Activated CD4-positive, alpha-beta T cell treated with anti-CD3 and anti-CD28 coated beads, Interleukin-2, amount 10 ng/mL, durations not matched to agents 24 days and 14 days (primary cell): Measurements from ENCODE around the gene LCE3A. TPM values are rescaled to one million over a fixed set of nuclear protein-coding genes. Genes with fewer than 3 reads are reported as not detected.
"Not testable (repeated sequence)": the region's sequence is repeated elsewhere in the genome, so short reads cannot be mapped to it uniquely, and the experiment has no call there.

Experiments
- DNase-seq: peaks from one replicate; pipeline ENCODE4 v3.0.0; 2022
- H3K27ac Mint-ChIP-seq: one replicate; pipeline ENCODE4 v1.8.0; 2022; ENCODE audit warnings: mild to moderate bottlenecking, mixed read lengths
- H3K27me3 Mint-ChIP-seq: one replicate; pipeline ENCODE4 v1.8.0; 2022; ENCODE audit warnings: mixed read lengths
- H3K36me3 Mint-ChIP-seq: one replicate; pipeline ENCODE4 v1.8.0; 2022; ENCODE audit warnings: low read depth, mild to moderate bottlenecking, mixed read lengths
- H3K4me1 Mint-ChIP-seq: one replicate; pipeline ENCODE4 v1.8.0; 2021; ENCODE audit warnings: mixed read lengths
- H3K4me3 Mint-ChIP-seq: one replicate; pipeline ENCODE4 v1.8.0; 2022; ENCODE audit warnings: mild to moderate bottlenecking, moderate library complexity, mixed read lengths
- H3K9me3 Mint-ChIP-seq: one replicate; pipeline ENCODE4 v1.8.0; 2021; ENCODE audit warnings: mixed read lengths
- intact Hi-C: fragments of 100-400 bp; cut with micrococcal nuclease; formaldehyde crosslinking; loops from one replicate; pipeline ENCODE4 v1.15.1; 2023
- total RNA-seq: library from RNA; stranded (reverse); gene quantifications from 2 replicates; pipeline ENCODE4 v1.2.3, GENCODE V29; 2022

LCE3A gene
- total RNA-seq, 1 donor from 2014 or later = not detected

GRCh38 chr1:152621993-152622392 is 910 bp downstream of the LCE3A start:
- H3K27me3 Mint-ChIP-seq = peaks cover 11% of the 10 kb centered on the region
- intact Hi-C loops = no loop called here

GRCh38 chr1:152613511-152613910 is 9.4 kb downstream of the LCE3A start, which contains the start of gene LCE3B:
Gene LCE3B (plus strand): TSS chr1:152613811. CDS start chr1:152613811, 0 bp downstream.
- peaks cover under 1% of the 10 kb centered on the region for H3K9me3 Mint-ChIP-seq
- no peaks in the 10 kb centered on the region for H3K36me3 Mint-ChIP-seq
- H3K4me1 Mint-ChIP-seq = no peaks in the 10 kb centered on the region
- H3K4me3 Mint-ChIP-seq = no peak within 1 kb of the TSS
- no peaks in the 10 kb centered on the region for H3K27me3 Mint-ChIP-seq
- intact Hi-C loops = no loop called here
- DNase-seq = no peak
- no peak within 1 kb of the TSS for H3K27ac Mint-ChIP-seq

More at GRCh38 chr1:152621993-152622392, 910 bp downstream of the LCE3A start:
- DNase-seq = peak; percentile 41
- Mint-ChIP-seq H3K36me3 (no peaks in the 10 kb centered on the region), H3K9me3 (peaks cover 4% of the 10 kb centered on the region), H3K4me3 (no peak overlapping the region), H3K4me1 (peaks cover 2% of the 10 kb centered on the region), H3K27ac (no peak overlapping the region)

GRCh38 chr1:152599934-152600333 is 23.0 kb downstream of the LCE3A start, which contains the start of gene LCE3C:
Gene LCE3C (plus strand): TSS chr1:152600234. CDS start chr1:152600732, 498 bp downstream.
- H3K36me3 Mint-ChIP-seq = no peaks in the 10 kb centered on the region
- H3K4me3 Mint-ChIP-seq = no peak within 1 kb of the TSS
- no peaks in the 10 kb centered on the region for H3K4me1 Mint-ChIP-seq
- no peak for DNase-seq
- no peaks in the 10 kb centered on the region for H3K27me3 Mint-ChIP-seq
- H3K9me3 Mint-ChIP-seq = no peaks in the 10 kb centered on the region
- no peak within 1 kb of the TSS for H3K27ac Mint-ChIP-seq
- intact Hi-C loops = no loop called here

GRCh38 chr1:152596986-152597385 is 25.9 kb downstream of the LCE3A start:
- Mint-ChIP-seq H3K27ac (no peak overlapping the region), H3K9me3 (no peaks in the 10 kb centered on the region), H3K4me3 (no peak overlapping the region), H3K36me3 (no peaks in the 10 kb centered on the region), H3K27me3 (no peaks in the 10 kb centered on the region), H3K4me1 (no peaks in the 10 kb centered on the region)
- no peak for DNase-seq
- intact Hi-C loops = no loop called here

- no peaks in the 10 kb centered on the region for H3K36me3 Mint-ChIP-seq
- no peaks in the 10 kb centered on the region for H3K9me3 Mint-ChIP-seq
- no peak overlapping the region for H3K27ac Mint-ChIP-seq
- H3K27me3 Mint-ChIP-seq = no peaks in the 10 kb centered on the region
- no peaks in the 10 kb centered on the region for H3K4me1 Mint-ChIP-seq
- H3K4me3 Mint-ChIP-seq = no peak overlapping the region
- intact Hi-C loops = no loop called here
- no peak for DNase-seq
These were observed 37.3 kb downstream of the LCE3A start for GRCh38 chr1:152585586-152585985.

GRCh38 chr1:152582647-152583046 is 40.3 kb downstream of the LCE3A start:
- H3K36me3 Mint-ChIP-seq = no peaks in the 10 kb centered on the region
- no peak overlapping the region for H3K27ac Mint-ChIP-seq
- H3K4me3 Mint-ChIP-seq = no peak overlapping the region
- no peaks in the 10 kb centered on the region for H3K9me3 Mint-ChIP-seq
- no peak for DNase-seq
- peaks cover 2% of the 10 kb centered on the region for H3K4me1 Mint-ChIP-seq
- H3K27me3 Mint-ChIP-seq = no peaks in the 10 kb centered on the region
- intact Hi-C loops = no loop called here

GRCh38 chr1:152580433-152580832 is 42.5 kb downstream of the LCE3A start, which contains the start of gene LCE3D:
Gene LCE3D (minus strand): TSS chr1:152580516. CDS start chr1:152579936, 580 bp downstream.
- DNase-seq = no peak
- H3K4me3 Mint-ChIP-seq = no peak within 1 kb of the TSS
- no peaks in the 10 kb centered on the region for H3K27me3 Mint-ChIP-seq
- no peaks in the 10 kb centered on the region for H3K36me3 Mint-ChIP-seq
- no peaks in the 10 kb centered on the region for H3K9me3 Mint-ChIP-seq
- no peak within 1 kb of the TSS for H3K27ac Mint-ChIP-seq
- intact Hi-C loops = no loop called here
- peaks cover 2% of the 10 kb centered on the region for H3K4me1 Mint-ChIP-seq

- intact Hi-C loops, H3K36me3 Mint-ChIP-seq, H3K4me3 Mint-ChIP-seq, H3K27me3 Mint-ChIP-seq, H3K27ac Mint-ChIP-seq, DNase-seq, H3K9me3 Mint-ChIP-seq, H3K4me1 Mint-ChIP-seq: not testable (repeated sequence)
These were observed 43.4 kb downstream of the LCE3A start for GRCh38 chr1:152579526-152579925.

GRCh38 chr1:152577168-152577567 is 45.7 kb downstream of the LCE3A start:
- no peak for DNase-seq
- Mint-ChIP-seq H3K27ac (no peak overlapping the region), H3K36me3 (no peaks in the 10 kb centered on the region), H3K4me1 (peaks cover 2% of the 10 kb centered on the region), H3K4me3 (no peak overlapping the region), H3K9me3 (no peaks in the 10 kb centered on the region), H3K27me3 (peaks cover 8% of the 10 kb centered on the region)
- intact Hi-C loops = no loop called here

Other genes starting within 250 kb of the LCE3A start
- gene CRNN, start 208.8 kb downstream of the LCE3A start, total RNA-seq = not detected in 2 replicates
- not detected in 2 replicates for gene LCE5A, start 112.3 kb downstream of the LCE3A start, total RNA-seq
- not detected in 2 replicates for gene CRCT1, start 108.6 kb downstream of the LCE3A start, total RNA-seq
- not detected in 2 replicates for gene LCE3E, start 56.3 kb downstream of the LCE3A start, total RNA-seq
- gene LCE3D, start 42.6 kb downstream of the LCE3A start, total RNA-seq = not detected in 2 replicates
- not detected in 2 replicates for gene LCE3C, start 22.9 kb downstream of the LCE3A start, total RNA-seq
- not detected in 2 replicates for gene LCE3B, start 9.3 kb downstream of the LCE3A start, total RNA-seq
- not detected in 2 replicates for gene LCE2D, start 40.3 kb upstream of the LCE3A start, total RNA-seq
- not detected in 2 replicates for gene LCE2C, start 52.2 kb upstream of the LCE3A start, total RNA-seq
- gene LCE2B, start 63.0 kb upstream of the LCE3A start, total RNA-seq = not detected in 2 replicates
- gene LCE2A, start 75.2 kb upstream of the LCE3A start, total RNA-seq = not detected in 2 replicates
- gene LCE4A, start 85.1 kb upstream of the LCE3A start, total RNA-seq = not detected in 2 replicates
- not detected in 2 replicates for gene KPRP, start 134.9 kb upstream of the LCE3A start, total RNA-seq
- not detected in 2 replicates for gene LCE1F, start 152.0 kb upstream of the LCE3A start, total RNA-seq
- not detected in 2 replicates for gene LCE1E, start 163.2 kb upstream of the LCE3A start, total RNA-seq
- gene LCE1D, start 173.6 kb upstream of the LCE3A start, total RNA-seq = not detected in 2 replicates
- not detected in 2 replicates for gene LCE1C, start 183.5 kb upstream of the LCE3A start, total RNA-seq
- gene LCE1B, start 188.9 kb upstream of the LCE3A start, total RNA-seq = not detected in 2 replicates
- not detected in 2 replicates for gene LCE1A, start 204.4 kb upstream of the LCE3A start, total RNA-seq
- not detected in 2 replicates for gene LCE6A, start 219.8 kb upstream of the LCE3A start, total RNA-seq
- gene LCE7A, start 236.9 kb upstream of the LCE3A start, total RNA-seq = not detected in 2 replicates